ENCODE data around the gene CTNNAL1. TPM values are rescaled to one million over a fixed set of nuclear protein-coding genes. Genes with fewer than 3 reads are reported as not detected.

Gene CTNNAL1
- polyA plus RNA-seq, 1 donor (not counting 4 experiments of a cell fraction or from before 2014, with no cell fraction given): 112 TPM

DNA sequence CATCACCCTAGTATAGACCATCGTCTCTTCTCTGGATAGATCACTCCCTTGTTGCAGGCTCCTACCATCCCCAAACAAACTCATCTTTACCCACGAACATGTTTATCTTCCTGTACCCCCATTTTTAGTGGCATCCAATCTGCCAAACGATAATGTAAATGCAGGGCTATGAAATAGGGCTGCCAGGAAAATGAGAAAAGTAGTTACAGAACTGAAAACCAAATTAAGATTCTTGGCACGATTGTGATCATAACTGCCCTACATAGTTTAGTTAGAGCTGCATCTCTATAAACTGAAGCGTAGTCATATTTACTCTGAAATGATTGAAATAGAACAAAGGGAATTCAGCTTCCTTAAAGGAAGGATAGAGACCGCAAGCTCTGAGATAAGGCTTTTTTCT lies 53.0 kb downstream of the CTNNAL1 start:
- Histone ChIP-seq H3K9ac (ENCODE audit: control insufficient read depth, extremely low read depth, insufficient read depth, low read length) (no peak overlapping the region), H4K20me1 (ENCODE audit: control insufficient read depth, extremely low read depth, insufficient read depth, low read length) (no peaks in the 10 kb centered on the region), H3K4me1 (ENCODE audit: control insufficient read depth, extremely low read depth, insufficient read depth, low read length) (no peaks in the 10 kb centered on the region), H3K9me3 (ENCODE audit: control insufficient read depth, low read depth, low read length) (no peaks in the 10 kb centered on the region), H3K4me2 (ENCODE audit: control insufficient read depth, extremely low read depth, insufficient read depth, low read depth, low read length) (no peak overlapping the region), H3K27me3 (ENCODE audit: control insufficient read depth, extremely low read depth, insufficient read depth, low read length) (no peaks in the 10 kb centered on the region), H3K36me3 (ENCODE audit: control insufficient read depth in 2 of 2, extremely low read depth in 1 of 2, insufficient read depth in 2 of 2, low read length in 2 of 2) (peaks cover 7 to 12% of the 10 kb centered on the region in 2 experiments), H3K4me3 (ENCODE audit: control insufficient read depth in 2 of 3, extremely low read depth in 1 of 3, insufficient read depth in 2 of 3, low read depth in 1 of 3, low read length in 3 of 3) (no peak overlapping the region), H3K27ac (ENCODE audit: control insufficient read depth, insufficient read depth, low read length) (no peak overlapping the region), H2AFZ (ENCODE audit: control insufficient read depth, low read length) (no peak overlapping the region), H3K79me2 (ENCODE audit: control insufficient read depth, insufficient read depth, low read length) (no peaks in the 10 kb centered on the region), H3K9me1 (ENCODE audit: control insufficient read depth, extremely low read depth, insufficient read depth, low read length) (no peaks in the 10 kb centered on the region)
- FAIRE-seq (no peak), DNase-seq (ENCODE audit: low read depth, low spot score) (no peak)
- TF ChIP-seq, protein P1, sequence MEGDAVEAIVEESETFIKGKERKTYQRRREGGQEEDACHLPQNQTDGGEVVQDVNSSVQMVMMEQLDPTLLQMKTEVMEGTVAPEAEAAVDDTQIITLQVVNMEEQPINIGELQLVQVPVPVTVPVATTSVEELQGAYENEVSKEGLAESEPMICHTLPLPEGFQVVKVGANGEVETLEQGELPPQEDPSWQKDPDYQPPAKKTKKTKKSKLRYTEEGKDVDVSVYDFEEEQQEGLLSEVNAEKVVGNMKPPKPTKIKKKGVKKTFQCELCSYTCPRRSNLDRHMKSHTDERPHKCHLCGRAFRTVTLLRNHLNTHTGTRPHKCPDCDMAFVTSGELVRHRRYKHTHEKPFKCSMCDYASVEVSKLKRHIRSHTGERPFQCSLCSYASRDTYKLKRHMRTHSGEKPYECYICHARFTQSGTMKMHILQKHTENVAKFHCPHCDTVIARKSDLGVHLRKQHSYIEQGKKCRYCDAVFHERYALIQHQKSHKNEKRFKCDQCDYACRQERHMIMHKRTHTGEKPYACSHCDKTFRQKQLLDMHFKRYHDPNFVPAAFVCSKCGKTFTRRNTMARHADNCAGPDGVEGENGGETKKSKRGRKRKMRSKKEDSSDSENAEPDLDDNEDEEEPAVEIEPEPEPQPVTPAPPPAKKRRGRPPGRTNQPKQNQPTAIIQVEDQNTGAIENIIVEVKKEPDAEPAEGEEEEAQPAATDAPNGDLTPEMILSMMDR (optimal IDR thresholded peaks at IDR 0.05 in 1 of 3, IDR thresholded peaks at IDR 0.05 in 1 of 3, conservative IDR thresholded peaks at IDR 0.05 in 1 of 3; ENCODE audit: extremely low read depth in 1 of 3, insufficient read depth in 2 of 3, low read length in 3 of 3): no peak
- TF ChIP-seq EZH2 (IDR thresholded peaks at IDR 0.05; ENCODE audit: low read length): no peak
- dilution Hi-C loops (cut with MboI; ENCODE audit: extremely low pct_ligation_motif_present, low sequenced_read_pairs): no loop called here

DNA sequence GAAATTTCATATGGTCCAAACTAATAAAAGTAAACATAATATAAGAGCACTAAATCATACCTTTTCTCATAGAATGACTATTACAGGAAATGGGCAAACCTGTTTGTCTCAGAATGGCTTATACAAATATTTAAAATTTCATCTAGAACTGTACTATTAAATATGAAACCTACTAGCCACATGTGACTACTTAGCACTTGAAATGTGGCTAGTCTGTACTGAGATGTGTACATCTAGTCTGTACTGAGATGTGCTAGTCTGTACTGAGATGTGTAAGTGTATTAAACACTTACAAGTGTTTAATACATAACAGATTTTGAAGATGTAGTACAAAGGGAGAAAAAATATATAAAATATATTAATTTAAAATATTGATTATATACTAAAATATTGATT lies 56.7 kb downstream of the CTNNAL1 start:
- H3K27ac ChIP-seq (ENCODE audit: control insufficient read depth, insufficient read depth, low read length): no peak overlapping the region
- TF ChIP-seq, protein P1 (optimal IDR thresholded peaks at IDR 0.05 in 1 of 3, IDR thresholded peaks at IDR 0.05 in 1 of 3, conservative IDR thresholded peaks at IDR 0.05 in 1 of 3; ENCODE audit: extremely low read depth in 1 of 3, insufficient read depth in 2 of 3, low read length in 3 of 3): no peak
- TF ChIP-seq EZH2 (IDR thresholded peaks at IDR 0.05; ENCODE audit: low read length): no peak
- dilution Hi-C loops (cut with MboI; ENCODE audit: extremely low pct_ligation_motif_present, low sequenced_read_pairs): no loop called here
- H3K36me3 ChIP-seq (ENCODE audit: control insufficient read depth in 2 of 2, extremely low read depth in 1 of 2, insufficient read depth in 2 of 2, low read length in 2 of 2): peaks cover 6 to 14% of the 10 kb centered on the region in 2 experiments
- no peaks in the 10 kb centered on the region for H3K79me2 ChIP-seq (ENCODE audit: control insufficient read depth, insufficient read depth, low read length)
- H3K27me3 ChIP-seq (ENCODE audit: control insufficient read depth, extremely low read depth, insufficient read depth, low read length): no peaks in the 10 kb centered on the region
- no peaks in the 10 kb centered on the region for H4K20me1 ChIP-seq (ENCODE audit: control insufficient read depth, extremely low read depth, insufficient read depth, low read length)
- no peaks in the 10 kb centered on the region for H3K9me1 ChIP-seq (ENCODE audit: control insufficient read depth, extremely low read depth, insufficient read depth, low read length)
- no peak overlapping the region for H3K9ac ChIP-seq (ENCODE audit: control insufficient read depth, extremely low read depth, insufficient read depth, low read length)
- H3K4me1 ChIP-seq (ENCODE audit: control insufficient read depth, extremely low read depth, insufficient read depth, low read length): no peaks in the 10 kb centered on the region
- H3K4me3 ChIP-seq (ENCODE audit: control insufficient read depth in 2 of 3, extremely low read depth in 1 of 3, insufficient read depth in 2 of 3, low read depth in 1 of 3, low read length in 3 of 3): no peak overlapping the region
- no peak for DNase-seq (ENCODE audit: low read depth, low spot score)
- no peaks in the 10 kb centered on the region for H3K9me3 ChIP-seq (ENCODE audit: control insufficient read depth, low read depth, low read length)
- H3K4me2 ChIP-seq (ENCODE audit: control insufficient read depth, extremely low read depth, insufficient read depth, low read depth, low read length): no peak overlapping the region
- no peak overlapping the region for H2AFZ ChIP-seq (ENCODE audit: control insufficient read depth, low read length)
- FAIRE-seq: no peak
